ENCODE measurements around the gene ARFGAP3.
A peak's percentile ranks its signal among the peaks of the same experiment; 100 is the strongest.
"Not testable (repeated sequence)": the region's sequence is repeated elsewhere in the genome, so short reads cannot be mapped to it uniquely, and the experiment has no call there.

ARFGAP3 gene

GRCh38 chr22:42768385-42769035 lies 88.6 kb downstream of the ARFGAP3 start:
- DNase-seq (ENCODE audit: low spot score) = peak; percentile 7

GRCh38 chr22:42766860-42767259 lies 90.2 kb downstream of the ARFGAP3 start:
- no peak for DNase-seq (ENCODE audit: low spot score)

- DNase-seq (ENCODE audit: low spot score) = peak; percentile 4
Observed at GRCh38 chr22:42764895-42765363, 92.1 kb downstream of the ARFGAP3 start.

GRCh38 chr22:42763965-42764480 lies 93.0 kb downstream of the ARFGAP3 start:
- no peak for DNase-seq (ENCODE audit: low spot score)

- DNase-seq (ENCODE audit: low spot score) = no peak
Observed at GRCh38 chr22:42760806-42761565, 96.1 kb downstream of the ARFGAP3 start.

- peak; percentile 65 for DNase-seq (ENCODE audit: low spot score)
Observed at GRCh38 chr22:42758931-42759629, 98.0 kb downstream of the ARFGAP3 start.

- DNase-seq (ENCODE audit: low spot score) = peak; percentile 61
Observed at GRCh38 chr22:42755553-42755952, 101.5 kb downstream of the ARFGAP3 start.

- DNase-seq (ENCODE audit: low spot score) = not testable (repeated sequence)
Observed at GRCh38 chr22:42755121-42755520, 102.0 kb downstream of the ARFGAP3 start.

- peak; percentile 67 for DNase-seq (ENCODE audit: low spot score)
Observed at GRCh38 chr22:42754658-42755057, 102.4 kb downstream of the ARFGAP3 start.

- DNase-seq (ENCODE audit: low spot score) = peak; percentile 45
Observed at GRCh38 chr22:42752912-42753311, 104.2 kb downstream of the ARFGAP3 start.

- peak; percentile 5 for DNase-seq (ENCODE audit: low spot score)
Observed at GRCh38 chr22:42752230-42752746, 104.8 kb downstream of the ARFGAP3 start.

GRCh38 chr22:42750421-42750820 lies 106.7 kb downstream of the ARFGAP3 start:
- DNase-seq (ENCODE audit: low spot score) = not testable (repeated sequence)

GRCh38 chr22:42747701-42748513 lies 109.2 kb downstream of the ARFGAP3 start:
- peak; percentile 67 for DNase-seq (ENCODE audit: low spot score)
